Left ventricle myocardium superior (tissue), 1 donor: ENCODE results near the gene ABCA6. TPM values are rescaled to one million over a fixed set of nuclear protein-coding genes. Genes with fewer than 3 reads are reported as not detected.

Experiments
- microRNA-seq: library from miRNA; unstranded; fragments of <30 nt; microRNA quantifications from one replicate; pipeline ENCODE4 v1.2.0, GENCODE V29; 2020; ENCODE audit warnings: borderline number of aligned reads
- total RNA-seq: library from RNA; stranded (reverse); fragmentation: NEBNext Ultra II Directional; extraction: Animal tissue kit (Norgen Biotek cat#: 25700); gene quantifications from one replicate; pipeline ENCODE4 v1.2.1, GENCODE V29; 2021
- donor health status: DM: no; HTN: yes; CAD: no; lungs with severe emphysema.

Gene ABCA6
- total RNA-seq, 1 donor from 2014 or later = 21.5 TPM

Small RNAs within 50 kb of the gene (microRNA-seq; reads per million reads assigned to microRNA genes)
- gene MIR4524A (not detected), gene MIR4524B (not detected)

Other genes with a start within 250 kb of the ABCA6 start
- 38.6 TPM for gene ABCA8, start 186.5 kb downstream of the ABCA6 start, total RNA-seq
- 21.5 TPM for gene ABCA9, start 81.0 kb downstream of the ABCA6 start, total RNA-seq
- gene ABCA10, start 86.9 kb upstream of the ABCA6 start, total RNA-seq = 6.4 TPM
- gene ABCA5, start 185.2 kb upstream of the ABCA6 start, total RNA-seq = 27.0 TPM